Progenitor cell of endocrine pancreas (in vitro differentiated cells): ENCODE measurements around the gene P2RY12. TPM values are rescaled to one million over a fixed set of nuclear protein-coding genes. Genes with fewer than 3 reads are reported as not detected.

ENCODE experiments used
- DNase-seq: peaks from one replicate; pipeline ENCODE4 v3.0.0; 2021; ENCODE audit warnings: low spot score; ENCODE audit not compliant: unreplicated experiment
- H3K27ac Mint-ChIP-seq: 2 replicates; pipeline ENCODE4 v1.8.0; 2021; ENCODE audit warnings: mild to moderate bottlenecking, moderate library complexity, mixed read lengths
- H3K27me3 Mint-ChIP-seq: 2 replicates; pipeline ENCODE4 v1.8.0; 2021; ENCODE audit warnings: mixed read lengths
- H3K36me3 Mint-ChIP-seq: 2 replicates; pipeline ENCODE4 v1.8.0; 2022; ENCODE audit warnings: mixed read lengths; ENCODE audit not compliant: insufficient read depth
- H3K4me1 Mint-ChIP-seq: 2 replicates; pipeline ENCODE4 v1.8.0; 2021; ENCODE audit warnings: low read depth, mixed read lengths
- H3K4me3 Mint-ChIP-seq: 2 replicates; pipeline ENCODE4 v1.8.0; 2021; ENCODE audit warnings: low read depth, mild to moderate bottlenecking, moderate library complexity, mixed read lengths
- H3K9me3 Mint-ChIP-seq: 2 replicates; pipeline ENCODE4 v1.8.0; 2021; ENCODE audit warnings: low read depth, mixed read lengths
- CTCF ChIP-seq: fragments of 200-600 bp; sonication (generic); IDR thresholded peaks from one replicate; pipeline ENCODE4 v1.5.0; 2021; ENCODE audit warnings: antibody characterized with exemption, mild to moderate bottlenecking; ENCODE audit not compliant: unreplicated experiment
- total RNA-seq: library from RNA; stranded (reverse); gene quantifications from 2 replicates; pipeline ENCODE4 v1.2.1, GENCODE V29; 2021

The P2RY12 gene
- total RNA-seq, 1 donor from 2014 or later = not detected

- Mint-ChIP-seq H3K36me3 (no peaks in the 10 kb centered on the region), H3K4me1 (peaks cover 1% of the 10 kb centered on the region), H3K9me3 (no peaks in the 10 kb centered on the region), H3K4me3 (no peak overlapping the region), H3K27me3 (no peaks in the 10 kb centered on the region), H3K27ac (no peak overlapping the region)
- TF ChIP-seq CTCF = peak; percentile 79
- DNase-seq = peak; percentile 37
These were observed 5.3 kb downstream of the P2RY12 start for GRCh38 chr3:151379083-151379734.

- no peak overlapping the region for H3K4me3 Mint-ChIP-seq
- H3K36me3 Mint-ChIP-seq = no peaks in the 10 kb centered on the region
These were observed 6.7 kb downstream of the P2RY12 start for GRCh38 chr3:151377768-151378385.

GRCh38 chr3:151372063-151372820 is 12.3 kb downstream of the P2RY12 start:
- no peak overlapping the region for H3K4me3 Mint-ChIP-seq
- H3K9me3 Mint-ChIP-seq = no peaks in the 10 kb centered on the region
- no peak for DNase-seq
- H3K27me3 Mint-ChIP-seq = no peaks in the 10 kb centered on the region
- peaks cover 4% of the 10 kb centered on the region for H3K4me1 Mint-ChIP-seq
- TF ChIP-seq CTCF = no peak
- H3K36me3 Mint-ChIP-seq = no peaks in the 10 kb centered on the region
- no peak overlapping the region for H3K27ac Mint-ChIP-seq

More at GRCh38 chr3:151377768-151378385, 6.7 kb downstream of the P2RY12 start:
- no peak for DNase-seq
- H3K27me3 Mint-ChIP-seq = no peaks in the 10 kb centered on the region
- no peaks in the 10 kb centered on the region for H3K4me1 Mint-ChIP-seq
- no peak overlapping the region for H3K27ac Mint-ChIP-seq
- H3K9me3 Mint-ChIP-seq = no peaks in the 10 kb centered on the region
- no peak for TF ChIP-seq CTCF

- no peak overlapping the region for H3K4me3 Mint-ChIP-seq
- H3K36me3 Mint-ChIP-seq = no peaks in the 10 kb centered on the region
- H3K27ac Mint-ChIP-seq = no peak overlapping the region
- no peak for TF ChIP-seq CTCF
- peaks cover 5% of the 10 kb centered on the region for H3K4me1 Mint-ChIP-seq
- H3K9me3 Mint-ChIP-seq = no peaks in the 10 kb centered on the region
- no peak for DNase-seq
- H3K27me3 Mint-ChIP-seq = no peaks in the 10 kb centered on the region
These were observed 13.0 kb downstream of the P2RY12 start for GRCh38 chr3:151371526-151371925.

- Mint-ChIP-seq H3K36me3 (no peaks in the 10 kb centered on the region), H3K9me3 (no peaks in the 10 kb centered on the region), H3K27ac (no peak overlapping the region), H3K27me3 (no peaks in the 10 kb centered on the region), H3K4me3 (no peak overlapping the region), H3K4me1 (peaks cover 5% of the 10 kb centered on the region)
- no peak for TF ChIP-seq CTCF
- DNase-seq = no peak
These were observed 17.1 kb downstream of the P2RY12 start for GRCh38 chr3:151367448-151367847.
